ENCODE measurements around the gene ANAPC10.
"Not testable (repeated sequence)": the region's sequence is repeated elsewhere in the genome, so short reads cannot be mapped to it uniquely, and the experiment has no call there.

ANAPC10 gene

DNA sequence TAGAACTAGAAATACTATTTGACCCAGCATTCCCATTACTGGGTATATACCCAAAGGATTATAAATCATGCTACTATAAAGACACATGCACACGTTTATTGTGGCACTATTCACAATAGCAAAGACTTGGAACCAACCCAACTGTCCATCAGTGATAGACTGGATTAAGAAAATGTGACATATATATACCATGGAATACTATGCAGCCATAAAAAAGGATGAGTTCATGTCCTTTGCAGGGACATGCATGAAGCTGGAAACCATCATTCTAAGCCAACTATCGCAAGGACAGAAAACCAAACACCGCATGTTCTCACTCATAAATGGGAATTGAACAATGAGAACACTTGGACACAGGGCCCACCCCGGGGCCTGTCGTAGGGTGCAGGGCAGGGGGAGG, 97.3 kb downstream of the ANAPC10 start:
- not testable (repeated sequence) for DNase-seq

DNA sequence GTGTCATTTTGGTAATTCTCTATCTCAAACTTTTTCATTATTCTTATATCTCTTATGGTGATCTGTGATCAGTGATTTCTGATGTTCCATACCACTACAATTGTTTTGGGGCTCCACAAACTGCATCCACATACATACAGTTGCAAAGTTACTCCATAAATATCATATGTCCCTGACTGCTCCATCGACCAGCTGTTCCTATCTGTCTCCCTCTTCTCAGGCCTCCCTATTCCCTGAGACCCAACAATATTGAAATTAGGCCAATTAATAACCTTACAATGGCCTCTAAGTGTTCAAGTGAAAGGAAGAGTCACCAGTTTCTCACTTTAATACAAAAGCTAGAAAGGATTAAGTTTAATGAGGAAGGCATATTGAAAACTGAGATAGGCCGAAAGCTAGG, 108.7 kb downstream of the ANAPC10 start:
- no peak for DNase-seq

- no peak for DNase-seq
Observed at GRCh38 chr4:144985531-144985930, 112.5 kb downstream of the ANAPC10 start.

DNA sequence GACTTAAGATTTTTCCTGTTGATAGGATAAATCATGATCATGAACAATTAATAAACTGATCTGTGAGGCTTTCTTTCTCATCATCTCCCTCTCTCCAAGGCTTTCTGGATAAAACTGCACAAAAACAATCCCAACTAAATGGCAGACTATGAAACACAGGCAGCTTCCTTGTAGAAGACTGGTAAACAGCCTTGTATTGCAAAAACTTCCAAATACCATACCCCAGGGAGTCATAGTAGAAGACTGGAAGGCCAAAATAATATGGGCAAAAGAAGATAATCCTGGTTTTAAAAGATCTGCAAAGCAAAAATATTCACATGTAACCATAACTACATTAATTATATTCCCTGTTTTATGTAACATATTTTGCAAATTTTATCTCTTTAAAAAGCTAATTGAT, 113.0 kb downstream of the ANAPC10 start:
- no peak for DNase-seq

GRCh38 chr4:144984241-144984640, 113.8 kb downstream of the ANAPC10 start:
- no peak for DNase-seq

DNA sequence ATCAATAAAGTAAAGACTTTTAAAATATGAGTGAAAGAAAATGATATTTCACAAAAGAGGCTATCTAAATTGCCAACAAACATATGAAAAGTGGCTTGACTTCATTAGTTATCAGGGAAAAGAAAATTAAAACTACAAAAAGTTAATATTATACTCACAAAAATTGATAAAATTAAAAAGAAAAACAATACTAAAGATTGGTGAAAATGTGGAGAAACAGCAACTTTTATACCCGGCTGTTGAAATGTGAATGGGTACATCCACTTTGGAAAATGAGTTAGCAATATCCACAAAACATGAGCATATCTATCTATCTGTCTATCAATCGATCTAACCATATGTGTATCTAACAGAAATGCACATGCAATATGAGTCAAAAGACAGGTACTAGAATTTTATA, 122.3 kb downstream of the ANAPC10 start:
- no peak for DNase-seq

DNA sequence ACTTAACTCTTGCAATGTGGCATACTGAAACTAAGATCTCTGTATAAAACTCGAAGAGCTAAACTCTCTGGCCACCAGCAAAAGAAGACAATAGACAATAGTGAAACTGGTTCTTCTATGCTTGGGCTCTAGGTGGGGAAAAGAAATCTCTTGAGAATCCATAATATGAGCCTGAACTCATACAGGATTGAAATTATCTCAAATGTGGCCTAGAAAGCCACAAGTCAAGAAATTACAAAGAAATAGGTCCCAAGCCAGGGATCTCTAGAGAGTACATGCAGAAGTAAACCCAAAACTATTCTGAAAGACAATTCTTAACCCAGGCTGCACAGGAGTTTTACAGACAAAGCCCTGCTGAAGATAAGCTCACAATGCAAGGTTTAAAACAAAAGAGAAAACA, 127.4 kb downstream of the ANAPC10 start:
- DNase-seq: no peak

GRCh38 chr4:144969821-144970220, 128.2 kb downstream of the ANAPC10 start:
- DNase-seq: no peak

DNA sequence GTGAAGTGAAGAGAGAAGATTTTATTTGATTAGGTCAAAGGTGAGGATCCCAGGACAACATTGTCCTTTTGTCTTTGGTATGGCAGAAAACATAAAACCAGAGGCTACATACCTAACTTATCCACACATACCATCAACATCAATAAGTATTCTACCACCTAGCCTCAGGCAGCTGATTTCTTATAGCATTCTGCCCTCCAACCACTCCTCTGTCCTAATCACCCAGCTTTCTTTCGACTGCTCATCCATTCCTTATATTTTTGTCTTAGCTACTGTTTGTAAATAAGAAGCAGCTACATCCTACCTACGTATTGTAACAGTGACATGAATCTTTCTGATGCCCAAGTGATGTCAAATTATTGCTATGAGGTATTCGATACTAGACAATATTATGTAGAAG, 129.4 kb downstream of the ANAPC10 start:
- no peak for DNase-seq

DNA sequence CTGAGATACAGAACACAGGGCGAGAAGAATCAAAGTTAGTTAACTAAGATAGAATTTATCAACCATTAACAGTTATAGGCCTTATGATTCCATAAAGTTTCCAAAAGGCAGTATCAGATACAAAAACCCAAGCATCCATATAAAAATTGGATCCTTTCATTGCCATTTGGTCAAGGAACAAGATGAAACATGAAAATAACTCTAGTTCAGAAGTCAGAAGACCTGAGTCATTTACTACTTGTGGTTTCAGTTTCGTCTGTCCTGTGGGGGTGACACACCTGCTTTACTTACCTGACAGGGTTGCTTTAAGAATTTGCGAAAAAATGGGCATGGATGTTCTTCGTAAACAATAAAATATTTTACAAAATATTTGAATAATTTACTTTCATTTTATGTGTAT, 130.8 kb downstream of the ANAPC10 start:
- DNase-seq: no peak

DNA sequence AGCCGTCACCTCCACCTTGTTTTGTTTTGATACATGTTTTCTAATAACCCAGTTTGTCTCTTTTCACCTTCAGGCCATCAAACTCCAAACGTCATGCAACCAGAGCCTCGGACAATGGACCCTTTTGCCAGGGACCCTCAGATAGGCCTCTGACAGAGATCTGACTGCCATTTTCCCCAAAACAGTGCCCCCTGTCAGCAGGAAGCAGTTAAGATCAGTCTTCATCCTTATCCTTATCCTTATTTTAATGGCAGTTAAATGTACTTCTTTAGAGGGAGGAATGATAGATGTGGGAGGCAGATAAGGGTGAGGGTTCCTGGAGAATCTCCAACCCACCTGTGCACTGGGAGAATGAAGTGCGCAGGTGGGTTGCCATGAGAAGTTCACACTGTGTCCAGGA, 135.7 kb downstream of the ANAPC10 start:
- no peak for DNase-seq

DNA sequence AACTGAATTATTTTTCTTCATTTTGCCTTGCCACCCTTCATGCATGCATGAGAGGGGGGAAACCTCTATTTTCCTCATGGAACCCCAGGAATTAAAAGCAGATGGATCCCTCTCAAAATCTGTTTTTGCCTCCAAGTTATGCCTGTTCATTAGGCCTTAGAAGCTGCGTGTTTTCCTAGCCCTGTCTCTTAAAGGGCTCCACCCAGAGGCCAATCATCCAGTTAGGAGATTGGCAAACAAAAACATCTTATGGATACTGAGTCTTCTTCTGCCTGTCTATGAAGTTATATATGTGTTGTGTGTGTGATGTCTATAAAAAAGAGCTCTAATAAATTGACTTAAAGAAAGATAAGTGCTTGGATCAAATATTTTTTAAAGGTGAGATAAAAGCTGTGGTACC, 142.9 kb downstream of the ANAPC10 start:
- DNase-seq: no peak

- no peak for DNase-seq
Observed at GRCh38 chr4:144954230-144954629, 143.8 kb downstream of the ANAPC10 start.

GRCh38 chr4:144948421-144948820, 149.6 kb downstream of the ANAPC10 start:
- no peak for DNase-seq

DNA sequence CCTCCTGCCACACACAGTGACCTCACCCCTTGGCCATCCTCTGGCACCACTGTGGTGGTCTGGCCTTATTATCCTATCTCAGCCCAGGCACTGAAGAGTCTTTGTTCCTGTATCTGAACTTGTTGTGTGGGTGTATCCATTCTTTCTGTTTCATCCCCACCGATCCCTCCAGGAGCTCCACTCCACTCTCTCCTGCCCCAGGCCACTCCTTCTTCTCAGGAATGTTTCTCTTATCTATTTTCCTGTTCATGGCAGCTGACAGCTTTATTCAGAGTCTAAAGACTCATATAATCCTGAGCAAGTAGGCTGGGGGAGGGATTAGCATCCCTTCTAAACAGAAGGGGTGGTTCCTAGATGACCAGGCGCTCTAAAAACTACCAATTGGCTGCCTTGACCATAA, 150.0 kb downstream of the ANAPC10 start:
- no peak for DNase-seq
